ENCODE results near the gene PLA2G3. TPM values are rescaled to one million over a fixed set of nuclear protein-coding genes. Genes with fewer than 3 reads are reported as not detected.
A peak's percentile ranks its signal among the peaks of the same experiment; 100 is the strongest.

PLA2G3 gene
- total RNA-seq, 3 donors from 2014 or later: 0.22 TPM; not detected in 2

- DNase-seq: no peak
- TF ChIP-seq CTCF (IDR thresholded peaks at IDR 0.05): no peak
- Histone ChIP-seq H3K36me3 (ENCODE audit: low read depth) (no peaks in the 10 kb centered on the region), H3K9me3 (no peaks in the 10 kb centered on the region), H3K4me3 (no peak overlapping the region), H3K4me1 (ENCODE audit: low read depth) (peaks cover 28% of the 10 kb centered on the region)
- ATAC-seq: no peak
- intact Hi-C loops (cut with DNase I, micrococcal nuclease): no loop called here
These were observed 21.9 kb upstream of the PLA2G3 start for GRCh38 chr22:31162015-31162765.

- intact Hi-C loops (cut with DNase I, micrococcal nuclease): no loop called here
- ATAC-seq: no peak
- H3K4me3 ChIP-seq: no peak overlapping the region
- no peak for DNase-seq
- H3K4me1 ChIP-seq (ENCODE audit: low read depth): peaks cover 28% of the 10 kb centered on the region
- no peak for TF ChIP-seq CTCF (IDR thresholded peaks at IDR 0.05)
- no peaks in the 10 kb centered on the region for H3K36me3 ChIP-seq (ENCODE audit: low read depth)
- no peaks in the 10 kb centered on the region for H3K9me3 ChIP-seq
These were observed 21.1 kb upstream of the PLA2G3 start for GRCh38 chr22:31161386-31161785.

GRCh38 chr22:31160328-31160978 lies 20.1 kb upstream of the PLA2G3 start:
- Histone ChIP-seq H3K4me3 (peak overlapping the region; percentile 60), H3K36me3 (ENCODE audit: low read depth) (no peaks in the 10 kb centered on the region), H3K4me1 (ENCODE audit: low read depth) (peaks cover 28% of the 10 kb centered on the region), H3K9me3 (no peaks in the 10 kb centered on the region)
- TF ChIP-seq CTCF (IDR thresholded peaks at IDR 0.05): no peak
- intact Hi-C loops (cut with DNase I, micrococcal nuclease): no loop called here
- ATAC-seq (peak; percentile 56), DNase-seq (no peak)

- ATAC-seq: no peak
- intact Hi-C loops (cut with DNase I, micrococcal nuclease): no loop called here
- Histone ChIP-seq H3K9me3 (no peaks in the 10 kb centered on the region), H3K36me3 (ENCODE audit: low read depth) (no peaks in the 10 kb centered on the region), H3K4me1 (ENCODE audit: low read depth) (peaks cover under 1% of the 10 kb centered on the region), H3K4me3 (no peak overlapping the region)
- no peak for DNase-seq
- no peak for TF ChIP-seq CTCF (IDR thresholded peaks at IDR 0.05)
These were observed 15.1 kb upstream of the PLA2G3 start for GRCh38 chr22:31155422-31155821.

GRCh38 chr22:31154975-31155374 lies 14.7 kb upstream of the PLA2G3 start:
- H3K4me3 ChIP-seq: no peak overlapping the region
- H3K4me1 ChIP-seq (ENCODE audit: low read depth): no peaks in the 10 kb centered on the region
- H3K9me3 ChIP-seq: no peaks in the 10 kb centered on the region
- H3K36me3 ChIP-seq (ENCODE audit: low read depth): no peaks in the 10 kb centered on the region
- intact Hi-C loops (cut with DNase I, micrococcal nuclease): no loop called here
- DNase-seq (no peak), ATAC-seq (no peak)
- TF ChIP-seq CTCF (IDR thresholded peaks at IDR 0.05): no peak
